Vagina (tissue), 2 donors: ENCODE measurements around the gene CSTPP1. TPM values are rescaled to one million over a fixed set of nuclear protein-coding genes. Genes with fewer than 3 reads are reported as not detected.

Source experiments
- DNase-seq, 2 donors: peaks; one replicate each; pipeline ENCODE4 v3.0.0-alpha.2; 2017; ENCODE audit errors: extremely low spot score in 2 of 2
- H3K27ac ChIP-seq: fragments of 200-600 bp; sonication (generic); one replicate; pipeline ENCODE4 v1.5.1; 2019
- H3K27me3 ChIP-seq: fragments of 200-600 bp; sonication (generic); one replicate; pipeline ENCODE4 v1.5.1; 2019
- H3K36me3 ChIP-seq, 2 donors: fragments of 200-600 bp; sonication (generic); one replicate each; pipeline ENCODE4 v1.5.1; 2017 to 2019
- H3K4me1 ChIP-seq: fragments of 200-600 bp; sonication (generic); one replicate; pipeline ENCODE4 v1.5.1; 2019
- H3K4me3 ChIP-seq, 2 donors: fragments of 200-600 bp; sonication (generic); 1 replicate in 1 of 2; 2 replicates in 1 of 2; pipeline ENCODE4 v1.5.1; 2016 to 2019
- H3K9me3 ChIP-seq: fragments of 200-600 bp; sonication (generic); one replicate; pipeline ENCODE4 v1.5.1; 2019
- POLR2A ChIP-seq, 2 donors: fragments of 450-650 bp; IDR thresholded peaks; one replicate each; pipeline ENCODE4 v1.6.1; 2017; ENCODE audit warnings: antibody characterized with exemption in 2 of 2, mild to moderate bottlenecking in 2 of 2, moderate library complexity in 2 of 2
- POLR2AphosphoS5 ChIP-seq, 2 donors: sonication (generic); formaldehyde crosslinking; IDR thresholded peaks; one replicate each; pipeline ENCODE4 v1.9.0; 2017; ENCODE audit warnings: antibody characterized with exemption in 2 of 2, mild to moderate bottlenecking in 2 of 2, low read depth in 1 of 2; ENCODE audit not compliant: insufficient read depth in 1 of 2
- intact Hi-C: fragments of 100-400 bp; cut with DNase I; formaldehyde crosslinking; loops from one replicate; pipeline ENCODE4 v1.15.1; 2023
- total RNA-seq: library from RNA; depleted of rRNA; stranded (reverse); fragments of >200 nt; gene quantifications from one replicate; pipeline ENCODE4 v1.2.3, GENCODE V29; 2016
- TF ChIP-seq, protein P1 (sequence below), 3 experiments: fragments of 450-650 bp in 2 of 3; fragments of 200-600 bp in 1 of 3; sonication (generic) in 1 of 3; IDR thresholded peaks; one replicate each; pipeline ENCODE4 v1.5.1; 2017 to 2019; ENCODE audit warnings: antibody characterized with exemption in 3 of 3, mild to moderate bottlenecking in 2 of 3, moderate library complexity in 2 of 3

The CSTPP1 gene
- total RNA-seq, 1 donor from 2014 or later, result 30.7 TPM

DNA sequence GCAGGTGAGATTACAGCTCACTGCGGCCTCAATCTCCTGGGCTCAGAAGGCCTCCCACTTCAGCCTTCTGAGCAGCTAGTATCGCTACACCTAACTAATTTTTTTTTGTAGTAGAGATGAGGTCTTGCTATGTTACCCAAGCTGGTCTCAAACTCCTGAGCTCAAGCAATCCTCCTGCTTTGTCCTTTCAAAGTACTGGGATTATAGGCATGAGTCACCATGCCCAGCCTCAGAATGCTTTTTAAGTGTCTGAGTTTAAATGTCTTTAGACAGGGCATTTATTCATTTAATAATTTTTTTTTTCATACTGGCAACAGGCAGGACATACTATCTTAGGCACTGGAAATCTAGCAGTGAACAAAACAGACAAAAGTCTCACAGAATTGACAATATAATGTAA, 45.9 kb upstream of the CSTPP1 start:
- H3K4me3 ChIP-seq, result no peak overlapping the region
- TF ChIP-seq, protein P1, sequence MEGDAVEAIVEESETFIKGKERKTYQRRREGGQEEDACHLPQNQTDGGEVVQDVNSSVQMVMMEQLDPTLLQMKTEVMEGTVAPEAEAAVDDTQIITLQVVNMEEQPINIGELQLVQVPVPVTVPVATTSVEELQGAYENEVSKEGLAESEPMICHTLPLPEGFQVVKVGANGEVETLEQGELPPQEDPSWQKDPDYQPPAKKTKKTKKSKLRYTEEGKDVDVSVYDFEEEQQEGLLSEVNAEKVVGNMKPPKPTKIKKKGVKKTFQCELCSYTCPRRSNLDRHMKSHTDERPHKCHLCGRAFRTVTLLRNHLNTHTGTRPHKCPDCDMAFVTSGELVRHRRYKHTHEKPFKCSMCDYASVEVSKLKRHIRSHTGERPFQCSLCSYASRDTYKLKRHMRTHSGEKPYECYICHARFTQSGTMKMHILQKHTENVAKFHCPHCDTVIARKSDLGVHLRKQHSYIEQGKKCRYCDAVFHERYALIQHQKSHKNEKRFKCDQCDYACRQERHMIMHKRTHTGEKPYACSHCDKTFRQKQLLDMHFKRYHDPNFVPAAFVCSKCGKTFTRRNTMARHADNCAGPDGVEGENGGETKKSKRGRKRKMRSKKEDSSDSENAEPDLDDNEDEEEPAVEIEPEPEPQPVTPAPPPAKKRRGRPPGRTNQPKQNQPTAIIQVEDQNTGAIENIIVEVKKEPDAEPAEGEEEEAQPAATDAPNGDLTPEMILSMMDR (IDR thresholded peaks at IDR 0.05), result no peak
- no peak for TF ChIP-seq POLR2A (IDR thresholded peaks at IDR 0.05)
- TF ChIP-seq POLR2AphosphoS5 (IDR thresholded peaks at IDR 0.05; ENCODE audit: insufficient read depth in 1 of 2, low read depth in 1 of 2), result no peak
- no peaks in the 10 kb centered on the region for H3K27me3 ChIP-seq
- intact Hi-C loops, result loop anchor here (10.0 kb wide), 1 partner anchor 464 kb away; the partner anchor contains the start of gene MYBPC3
- no peaks in the 10 kb centered on the region for H3K4me1 ChIP-seq
- no peaks in the 10 kb centered on the region for H3K9me3 ChIP-seq
- H3K36me3 ChIP-seq, result peaks cover 0 to 11% of the 10 kb centered on the region in 2 donors
- DNase-seq, result no peak
- no peak overlapping the region for H3K27ac ChIP-seq

DNA sequence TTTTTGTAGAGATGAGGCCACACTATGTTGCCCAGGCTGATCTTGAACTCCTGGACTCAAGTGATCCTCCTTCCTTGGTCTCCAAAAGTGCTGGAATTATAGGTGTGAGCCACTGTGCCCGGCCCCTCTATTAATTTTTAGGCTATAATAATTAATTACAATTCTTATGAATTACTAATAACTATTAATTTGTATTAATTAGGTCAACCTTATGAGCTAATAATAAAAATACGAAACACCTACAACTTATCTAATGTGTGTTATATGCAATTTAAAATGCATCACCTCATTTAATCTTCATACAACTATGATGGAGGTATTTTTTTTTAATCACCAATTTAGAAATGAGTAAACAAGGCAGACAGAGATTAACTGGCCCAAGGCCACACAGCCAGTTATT, 44.5 kb upstream of the CSTPP1 start:
- Histone ChIP-seq H3K4me3 (no peak overlapping the region), H3K27me3 (no peaks in the 10 kb centered on the region), H3K4me1 (no peaks in the 10 kb centered on the region), H3K9me3 (no peaks in the 10 kb centered on the region), H3K27ac (no peak overlapping the region), H3K36me3 (peaks cover 0 to 6% of the 10 kb centered on the region in 2 donors)
- no peak for DNase-seq
- intact Hi-C loops, result loop anchor here (10.0 kb wide), 1 partner anchor 463 kb away; the partner anchor contains the start of gene MYBPC3
- TF ChIP-seq POLR2AphosphoS5 (IDR thresholded peaks at IDR 0.05; ENCODE audit: insufficient read depth in 1 of 2, low read depth in 1 of 2) (no peak), POLR2A (IDR thresholded peaks at IDR 0.05) (no peak)
- TF ChIP-seq, protein P1 (IDR thresholded peaks at IDR 0.05), result no peak

DNA sequence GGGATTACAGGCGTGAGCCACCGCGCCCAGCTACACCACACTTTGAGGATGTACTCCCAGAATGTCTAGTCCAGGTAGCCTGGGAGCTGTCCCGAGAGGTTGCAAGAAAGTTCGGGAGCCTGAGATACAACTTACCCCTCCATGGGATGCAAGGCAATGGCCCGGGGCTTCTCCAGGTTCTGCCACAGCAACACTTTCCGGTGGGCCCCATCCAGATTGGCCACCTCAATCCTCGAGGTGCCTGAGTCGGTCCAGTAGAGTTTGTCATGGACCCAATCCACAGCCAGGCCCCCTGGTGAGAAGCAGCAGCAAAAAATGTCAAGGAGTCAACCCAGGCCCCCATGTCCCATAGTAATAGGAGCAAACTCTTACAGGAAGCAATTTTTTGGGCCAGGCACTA, 43.7 kb upstream of the CSTPP1 start:
- intact Hi-C loops, result loop anchor here (10.0 kb wide), 1 partner anchor 462 kb away; the partner anchor contains the start of gene MYBPC3
- TF ChIP-seq POLR2AphosphoS5 (IDR thresholded peaks at IDR 0.05; ENCODE audit: insufficient read depth in 1 of 2, low read depth in 1 of 2) (no peak), POLR2A (IDR thresholded peaks at IDR 0.05) (no peak)
- TF ChIP-seq, protein P1 (IDR thresholded peaks at IDR 0.05), result no peak
- no peak for DNase-seq

DNA sequence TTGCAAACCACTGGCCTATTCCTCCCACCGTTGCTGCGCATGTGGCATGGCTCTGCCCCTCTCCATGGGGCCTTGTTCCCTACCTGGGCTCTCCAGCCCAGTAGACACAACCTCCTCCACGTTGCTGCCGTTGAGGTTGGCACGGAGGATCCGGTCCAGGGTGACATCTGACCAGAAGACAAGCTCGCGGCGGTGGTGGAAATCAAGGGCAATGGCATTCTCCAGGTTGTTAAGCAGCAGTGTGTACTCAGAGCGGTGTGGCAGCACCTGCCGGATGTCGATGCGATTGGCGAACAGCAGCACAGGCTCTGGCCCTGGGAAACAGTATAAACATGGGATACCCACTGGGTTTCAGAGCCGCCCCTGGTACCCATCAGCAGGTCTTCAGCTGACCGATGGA, 42.1 kb upstream of the CSTPP1 start:
- H3K4me1 ChIP-seq, result no peaks in the 10 kb centered on the region
- H3K9me3 ChIP-seq, result no peaks in the 10 kb centered on the region
- no peaks in the 10 kb centered on the region for H3K27me3 ChIP-seq
- DNase-seq, result no peak
- intact Hi-C loops, result loop anchor here (10.0 kb wide), 1 partner anchor 460 kb away; the partner anchor contains the start of gene MYBPC3
- no peak overlapping the region for H3K4me3 ChIP-seq
- TF ChIP-seq, protein P1 (IDR thresholded peaks at IDR 0.05), result no peak
- no peak for TF ChIP-seq POLR2A (IDR thresholded peaks at IDR 0.05)
- TF ChIP-seq POLR2AphosphoS5 (IDR thresholded peaks at IDR 0.05; ENCODE audit: insufficient read depth in 1 of 2, low read depth in 1 of 2), result no peak
- H3K36me3 ChIP-seq, result peaks cover 0 to 6% of the 10 kb centered on the region in 2 donors
- H3K27ac ChIP-seq, result no peak overlapping the region

More for the DNA sequence above, 43.7 kb upstream of the CSTPP1 start:
- Histone ChIP-seq H3K4me3 (no peak overlapping the region), H3K36me3 (peaks cover 0 to 6% of the 10 kb centered on the region in 2 donors), H3K9me3 (no peaks in the 10 kb centered on the region), H3K4me1 (no peaks in the 10 kb centered on the region), H3K27me3 (no peaks in the 10 kb centered on the region), H3K27ac (no peak overlapping the region)

DNA sequence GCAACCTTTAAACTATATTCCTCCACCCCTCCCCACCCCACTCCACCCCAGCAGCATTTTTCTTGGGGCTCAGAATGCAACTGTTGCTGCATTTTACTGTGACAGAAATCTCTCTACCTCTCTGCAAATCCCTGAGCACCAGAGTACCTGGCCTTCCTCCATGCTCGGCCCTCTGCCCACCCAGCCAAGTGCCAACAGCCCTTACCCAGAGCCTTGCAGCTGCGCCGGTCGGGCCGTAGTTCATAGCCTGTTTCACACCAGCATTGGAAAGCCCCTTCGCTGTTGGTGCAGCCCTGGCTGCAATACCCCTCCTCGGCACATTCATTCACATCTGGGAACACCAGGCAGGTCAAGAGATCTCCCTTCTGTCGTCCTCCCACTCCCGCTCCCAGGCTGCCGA, 41.6 kb upstream of the CSTPP1 start:
- H3K4me3 ChIP-seq, result no peak overlapping the region
- H3K27me3 ChIP-seq, result no peaks in the 10 kb centered on the region
- H3K9me3 ChIP-seq, result no peaks in the 10 kb centered on the region
- intact Hi-C loops, result loop anchor here (10.0 kb wide), 1 partner anchor 460 kb away; the partner anchor contains the start of gene MYBPC3
- no peaks in the 10 kb centered on the region for H3K4me1 ChIP-seq
- peaks cover 0 to 6% of the 10 kb centered on the region in 2 donors for H3K36me3 ChIP-seq
- TF ChIP-seq POLR2A (IDR thresholded peaks at IDR 0.05), result no peak
- TF ChIP-seq, protein P1 (IDR thresholded peaks at IDR 0.05), result no peak
- TF ChIP-seq POLR2AphosphoS5 (IDR thresholded peaks at IDR 0.05; ENCODE audit: insufficient read depth in 1 of 2, low read depth in 1 of 2), result no peak
- H3K27ac ChIP-seq, result no peak overlapping the region
- DNase-seq, result no peak
